Choroid plexus epithelial cell (primary cell): Measurements from ENCODE around the gene TNIP3.
A peak's percentile ranks its signal among the peaks of the same experiment; 100 is the strongest.
"Not testable (repeated sequence)": the region's sequence is repeated elsewhere in the genome, so short reads cannot be mapped to it uniquely, and the experiment has no call there.

Experiments
- DNase-seq: peaks from one replicate; pipeline ENCODE4 v3.0.0-alpha.2; 2010; ENCODE audit warnings: low read depth
- H3K4me3 ChIP-seq: 2 replicates; pipeline ENCODE4 v1.5.1; 2011; ENCODE audit warnings: low read depth, mild to moderate bottlenecking, control low read depth, low read length, moderate library complexity
- CTCF ChIP-seq: conservative IDR thresholded peaks from 2 replicates; pipeline ENCODE4 v1.5.1; 2011; ENCODE audit warnings: low read depth, mild to moderate bottlenecking, control low read depth, inconsistent platforms, low read length, moderate library complexity

TNIP3 gene, protein sequence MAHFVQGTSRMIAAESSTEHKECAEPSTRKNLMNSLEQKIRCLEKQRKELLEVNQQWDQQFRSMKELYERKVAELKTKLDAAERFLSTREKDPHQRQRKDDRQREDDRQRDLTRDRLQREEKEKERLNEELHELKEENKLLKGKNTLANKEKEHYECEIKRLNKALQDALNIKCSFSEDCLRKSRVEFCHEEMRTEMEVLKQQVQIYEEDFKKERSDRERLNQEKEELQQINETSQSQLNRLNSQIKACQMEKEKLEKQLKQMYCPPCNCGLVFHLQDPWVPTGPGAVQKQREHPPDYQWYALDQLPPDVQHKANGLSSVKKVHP

GRCh38 chr4:121164291-121164690 lies at the start of gene TNIP3:
TSS of gene TNIP3 (minus strand) at chr4:121164321. CDS start at chr4:121164125, 196 bp downstream.
- peak; percentile 52 for DNase-seq
- no peak within 1 kb of the TSS for H3K4me3 ChIP-seq
- TF ChIP-seq CTCF: no peak

DNA sequence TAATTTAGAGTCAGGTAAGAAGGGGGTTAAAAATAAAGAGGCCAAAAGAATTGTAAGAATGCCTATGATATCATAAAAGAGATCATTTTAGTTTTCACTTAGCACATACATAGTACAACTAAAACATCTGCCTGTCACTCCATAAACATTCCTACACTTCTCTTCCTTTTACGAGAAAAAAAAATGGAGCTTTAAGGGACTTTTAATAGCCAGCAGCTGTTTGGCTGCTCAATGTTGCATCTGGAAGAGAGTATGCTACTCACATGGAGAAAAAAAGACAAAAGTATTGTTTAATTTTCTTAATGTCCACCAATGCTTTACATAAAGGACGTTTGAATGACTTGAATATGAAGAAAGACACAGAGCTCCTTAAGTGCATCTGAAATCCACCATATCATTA lies 48.7 kb upstream of the TNIP3 start:
- no peak for DNase-seq
- no peak for TF ChIP-seq CTCF
- H3K4me3 ChIP-seq: no peak overlapping the region

DNA sequence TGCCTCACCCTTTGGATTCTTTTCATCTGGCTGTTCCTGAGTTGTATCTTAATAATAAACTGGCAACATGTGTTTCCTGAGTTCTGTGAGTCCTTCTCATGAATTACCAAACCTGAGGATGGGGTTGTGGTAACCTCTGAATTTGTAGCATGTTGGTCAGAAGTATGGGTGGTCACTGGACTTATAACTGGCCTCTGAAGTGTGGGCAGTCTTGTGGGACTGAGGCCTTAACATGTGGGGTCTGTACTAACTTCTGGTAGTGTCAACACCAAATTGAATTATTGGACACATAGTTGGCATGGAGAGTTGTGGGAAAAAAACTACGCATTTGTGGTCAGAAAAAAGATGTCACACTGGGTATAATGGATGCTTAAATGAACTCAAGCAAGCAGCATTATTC lies 45.0 kb upstream of the TNIP3 start:
- DNase-seq: no peak
- no peak for TF ChIP-seq CTCF
- H3K4me3 ChIP-seq: no peak overlapping the region

- DNase-seq: no peak
- no peak overlapping the region for H3K4me3 ChIP-seq
- no peak for TF ChIP-seq CTCF
Measured at GRCh38 chr4:121208244-121209007, 44.3 kb upstream of the TNIP3 start.

DNA sequence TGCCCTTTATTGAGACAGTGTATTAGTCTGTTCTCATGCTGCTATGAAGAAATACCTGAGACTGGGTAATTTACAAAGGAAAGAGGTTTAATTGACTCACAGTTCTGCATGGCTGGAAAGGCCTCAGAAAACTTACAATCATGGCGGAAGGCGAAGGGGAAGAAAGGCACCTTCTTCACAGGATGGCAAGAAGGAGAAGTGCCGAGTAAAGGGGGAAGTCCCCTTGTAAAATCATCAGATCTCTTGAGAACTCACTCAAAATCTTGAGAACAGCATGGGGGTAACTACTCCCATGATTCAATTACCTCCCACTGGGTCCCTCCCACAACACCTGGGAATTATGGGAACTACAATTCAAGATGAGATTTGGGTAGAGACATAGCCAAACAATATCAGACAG lies 41.7 kb upstream of the TNIP3 start:
- not testable (repeated sequence) for H3K4me3 ChIP-seq, DNase-seq

- no peak for TF ChIP-seq CTCF
- no peak for DNase-seq
- H3K4me3 ChIP-seq: no peak overlapping the region
Measured at GRCh38 chr4:121200795-121201472, 36.8 kb upstream of the TNIP3 start.
